Muscle of leg (tissue), 11 donors: ENCODE data around the gene NHSL2. TPM values are rescaled to one million over a fixed set of nuclear protein-coding genes. Genes with fewer than 3 reads are reported as not detected.

Source experiments
- DNase-seq: peaks from one replicate; pipeline ENCODE4 v3.0.0; 2013
- H3K27ac ChIP-seq: one replicate; pipeline ENCODE4 v1.5.1; 2013; ENCODE audit warnings: mild to moderate bottlenecking, low read length, control low read depth
- H3K27me3 ChIP-seq: one replicate; pipeline ENCODE4 v1.6.1; 2013; ENCODE audit warnings: low read length; ENCODE audit not compliant: control insufficient read depth, insufficient read depth
- H3K36me3 ChIP-seq: one replicate; pipeline ENCODE4 v1.6.1; 2013; ENCODE audit warnings: low read length; ENCODE audit not compliant: control insufficient read depth, insufficient read depth
- H3K4me1 ChIP-seq: one replicate; pipeline ENCODE4 v1.6.1; 2013; ENCODE audit warnings: low read length; ENCODE audit not compliant: control insufficient read depth, insufficient read depth
- H3K4me3 ChIP-seq: one replicate; pipeline ENCODE4 v1.5.1; 2013; ENCODE audit warnings: low read length, control low read depth
- H3K9me3 ChIP-seq: replicated peaks from 2 replicates; pipeline ENCODE4 v1.6.1; 2013; ENCODE audit warnings: low read depth, low read length; ENCODE audit not compliant: control insufficient read depth
- WGBS: methylation state at CpG from one replicate; pipeline ENCODE4 v1.1.5; 2013; ENCODE audit warnings: missing lambda C conversion rate; ENCODE audit not compliant: insufficient coverage; 5-methylcytosine and 5-hydroxymethylcytosine counted together
- polyA plus RNA-seq, 8 donors: library from polyadenylated mRNA; unstranded; fragments of 120-200 nt; gene quantifications; one replicate each; pipeline versions ENCODE4 v1.2.1 to v1.2.3, GENCODE V29; 2013; ENCODE audit warnings: inconsistent platforms in 1 of 8, low replicate concordance in 1 of 8; ENCODE audit not compliant: insufficient read length in 8 of 8, insufficient read depth in 1 of 8
- total RNA-seq: library from RNA; stranded (reverse); fragments of 120-200 nt; gene quantifications from one replicate; pipeline ENCODE4 v1.2.4, GENCODE V29; 2013

NHSL2 gene
- total and polyA plus RNA-seq, 9 donors: 6.6 to 11.1 (median 8.3) TPM

DNA sequence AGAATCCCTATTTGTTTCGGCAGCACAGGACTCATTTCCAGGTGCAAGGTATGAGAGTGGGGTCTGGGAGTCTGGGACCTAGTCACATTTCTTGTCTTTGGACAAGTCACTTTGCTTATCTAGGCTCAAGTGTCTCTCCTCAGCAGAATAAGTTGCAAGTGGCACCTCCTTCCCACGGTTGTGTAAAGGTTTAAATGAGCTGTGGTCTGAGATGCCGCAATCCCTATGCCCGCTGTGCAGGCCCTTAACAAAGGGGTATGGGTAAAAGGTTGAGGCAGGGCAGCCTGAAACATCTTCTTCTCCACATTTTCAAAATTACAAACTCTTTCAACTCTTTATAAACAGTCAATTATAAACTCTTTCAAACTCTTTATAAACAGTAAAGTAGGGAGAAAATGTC is 127.4 kb downstream of the NHSL2 start:
- WGBS: no CpG with 5 or more reads among the region's 4 CpGs

DNA sequence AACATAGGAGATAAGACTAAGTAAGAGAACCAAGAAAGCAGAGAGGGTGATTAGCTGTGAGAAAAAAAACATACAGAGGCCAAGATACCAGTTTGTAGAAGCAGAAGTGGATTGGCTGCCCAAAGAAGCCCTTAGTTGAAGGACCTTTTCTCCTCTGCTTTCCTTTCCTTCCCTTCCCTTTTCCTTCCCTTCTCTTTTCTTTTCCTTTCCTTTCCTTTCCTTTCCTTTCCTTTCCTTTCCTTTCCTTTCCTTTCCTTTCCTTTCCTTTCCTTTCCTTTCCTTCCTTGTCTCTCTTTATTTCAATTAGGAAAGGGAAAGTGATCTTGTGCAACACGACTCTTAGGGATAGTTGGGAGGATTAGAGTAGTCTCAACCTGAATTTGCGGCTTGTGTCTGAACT is 128.2 kb downstream of the NHSL2 start:
- Histone ChIP-seq H3K4me3 (no peak overlapping the region), H3K27ac (no peak overlapping the region), H3K36me3 (no peaks in the 10 kb centered on the region), H3K4me1 (peaks cover 25% of the 10 kb centered on the region), H3K27me3 (peaks cover 40% of the 10 kb centered on the region), H3K9me3 (peaks cover 7% of the 10 kb centered on the region)
- DNase-seq: no peak
- no CpG with 5 or more reads among the region's 2 CpGs for WGBS

More for the DNA sequence above, 127.4 kb downstream of the NHSL2 start:
- Histone ChIP-seq H3K4me3 (no peak overlapping the region), H3K27ac (no peak overlapping the region), H3K27me3 (peaks cover 36% of the 10 kb centered on the region), H3K4me1 (peaks cover 25% of the 10 kb centered on the region), H3K9me3 (peaks cover 7% of the 10 kb centered on the region), H3K36me3 (no peaks in the 10 kb centered on the region)
- no peak for DNase-seq

DNA sequence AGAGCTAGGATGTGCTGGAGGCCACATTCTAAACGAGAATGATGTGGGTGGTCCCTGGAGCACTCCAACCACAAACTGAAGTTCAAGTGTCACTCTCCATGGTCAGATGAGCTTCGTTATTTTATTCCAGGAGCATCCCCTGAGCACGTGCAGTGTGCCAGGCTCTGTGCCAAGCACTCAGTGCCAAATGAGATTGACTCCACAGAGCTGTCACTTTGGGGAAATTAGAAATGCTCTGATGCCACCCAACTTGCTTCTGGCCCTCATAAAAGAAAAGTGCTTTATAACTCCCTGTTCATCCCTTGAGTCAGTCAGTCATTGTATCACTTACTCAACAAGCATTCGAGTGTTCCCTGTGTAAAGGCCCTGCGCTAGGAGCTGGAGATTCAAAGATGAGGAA is 129.9 kb downstream of the NHSL2 start:
- Histone ChIP-seq H3K4me1 (peaks cover 25% of the 10 kb centered on the region), H3K9me3 (peaks cover 7% of the 10 kb centered on the region), H3K27me3 (peaks cover 51% of the 10 kb centered on the region), H3K27ac (peak overlapping the region; percentile 77), H3K36me3 (no peaks in the 10 kb centered on the region), H3K4me3 (no peak overlapping the region)
- no peak for DNase-seq
- WGBS: 27% methylated on average over 3 of the region's 5 CpGs

DNA sequence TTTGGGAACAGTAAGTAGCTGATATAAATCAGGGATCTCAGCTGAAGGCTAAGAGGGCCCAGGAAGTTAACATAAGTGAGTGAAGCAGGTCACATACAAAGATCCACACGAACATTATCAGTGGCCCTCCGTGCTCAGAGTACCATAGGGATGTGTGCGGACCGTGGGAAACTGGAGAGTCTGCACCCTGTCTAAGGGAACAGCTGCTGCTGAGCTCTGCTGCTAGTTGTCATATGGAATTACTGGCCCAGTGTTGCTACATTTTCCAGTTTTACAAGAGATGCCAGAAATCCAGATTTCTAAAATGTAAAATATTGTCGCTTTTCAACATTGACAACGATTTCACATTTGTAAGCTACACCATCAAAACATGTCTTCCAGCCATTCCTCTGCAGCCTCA is 130.5 kb downstream of the NHSL2 start:
- WGBS: 23% methylated on average over 2 of the region's 6 CpGs
- peaks cover 26% of the 10 kb centered on the region for H3K4me1 ChIP-seq
- H3K4me3 ChIP-seq: no peak overlapping the region
- peak overlapping the region; percentile 77 for H3K27ac ChIP-seq
- peaks cover 3% of the 10 kb centered on the region for H3K9me3 ChIP-seq
- peaks cover 52% of the 10 kb centered on the region for H3K27me3 ChIP-seq
- DNase-seq: peak; percentile 63
- H3K36me3 ChIP-seq: no peaks in the 10 kb centered on the region

DNA sequence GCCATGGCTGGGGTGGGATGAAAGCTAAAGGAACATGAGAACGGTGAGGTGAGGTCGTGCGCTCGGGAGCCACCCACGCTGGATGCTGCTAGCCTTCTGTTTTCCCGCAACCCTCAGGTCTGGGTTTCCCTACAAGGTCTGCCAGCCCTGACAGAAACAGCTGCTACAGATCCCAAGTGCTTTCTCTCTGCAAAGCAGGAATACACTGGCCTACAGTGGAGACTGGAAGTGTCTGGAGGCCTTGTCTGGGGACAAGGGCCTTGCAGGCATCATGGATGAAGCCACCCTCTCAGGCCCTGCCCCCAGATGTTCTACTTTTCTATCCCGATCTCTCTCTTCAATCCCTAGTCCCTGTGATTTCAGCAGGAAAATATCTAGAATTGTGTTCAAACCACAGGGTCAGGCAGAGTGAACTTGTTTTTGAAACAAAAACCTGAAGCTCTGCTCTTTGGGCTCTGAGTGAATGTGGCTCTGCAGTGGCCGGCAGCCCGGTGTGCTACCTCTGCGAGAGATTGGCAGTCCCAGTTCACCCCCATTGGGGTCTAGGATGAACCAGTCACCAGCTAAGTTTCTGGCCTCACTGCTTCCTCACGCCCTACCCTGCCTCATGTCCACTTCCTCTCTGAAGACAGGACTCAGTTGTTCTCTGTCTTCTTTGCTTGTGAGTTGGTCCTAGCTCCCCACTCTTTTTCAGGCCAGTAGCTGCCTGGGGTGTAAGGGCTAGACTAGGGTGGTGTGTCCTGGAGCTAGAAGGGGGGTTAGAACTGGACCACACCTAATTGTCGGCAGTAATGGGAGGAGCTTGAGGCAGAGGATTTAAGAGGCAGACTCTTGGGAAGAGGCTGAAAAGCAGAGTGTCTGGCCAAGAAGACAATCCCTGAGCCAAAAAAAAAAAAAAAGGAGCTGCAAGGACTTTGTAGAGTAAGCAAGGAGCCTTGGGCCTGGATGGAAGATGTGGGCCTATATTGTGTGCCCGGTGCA is 131.5 kb downstream of the NHSL2 start:
- peak; percentile 69 for DNase-seq

DNA sequence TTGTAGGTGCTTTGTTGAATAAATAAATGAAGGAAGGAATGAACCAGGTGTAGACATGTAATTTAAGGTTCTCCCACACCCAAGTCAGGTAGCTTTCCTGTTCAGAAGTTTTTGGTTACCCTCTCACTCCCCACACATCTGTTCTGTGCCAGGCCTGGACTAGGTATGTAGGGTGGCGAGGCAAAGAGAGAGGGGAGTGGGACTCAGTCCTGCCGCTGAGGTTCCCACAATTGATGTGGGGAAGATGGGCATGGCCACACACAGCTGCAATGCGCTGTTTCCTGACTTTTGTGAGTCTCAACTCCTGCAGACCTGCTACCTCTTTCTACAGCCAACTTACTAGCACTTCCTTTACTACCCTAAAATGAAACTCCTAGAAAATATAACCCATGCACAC is 132.2 kb downstream of the NHSL2 start:
- peaks cover 55% of the 10 kb centered on the region for H3K27me3 ChIP-seq
- no peak overlapping the region for H3K27ac ChIP-seq
- DNase-seq: no peak
- no peak overlapping the region for H3K4me3 ChIP-seq
- H3K4me1 ChIP-seq: peaks cover 27% of the 10 kb centered on the region
- no CpG with 5 or more reads among the region's 3 CpGs for WGBS
- H3K36me3 ChIP-seq: no peaks in the 10 kb centered on the region
- H3K9me3 ChIP-seq: no peaks in the 10 kb centered on the region

More for the DNA sequence above, 131.5 kb downstream of the NHSL2 start:
- Histone ChIP-seq H3K9me3 (no peaks in the 10 kb centered on the region), H3K36me3 (no peaks in the 10 kb centered on the region), H3K27ac (peak overlapping the region; percentile 77), H3K4me3 (no peak overlapping the region), H3K27me3 (peaks cover 58% of the 10 kb centered on the region), H3K4me1 (peaks cover 27% of the 10 kb centered on the region)
- 54% methylated on average over 11 of the region's 13 CpGs for WGBS

DNA sequence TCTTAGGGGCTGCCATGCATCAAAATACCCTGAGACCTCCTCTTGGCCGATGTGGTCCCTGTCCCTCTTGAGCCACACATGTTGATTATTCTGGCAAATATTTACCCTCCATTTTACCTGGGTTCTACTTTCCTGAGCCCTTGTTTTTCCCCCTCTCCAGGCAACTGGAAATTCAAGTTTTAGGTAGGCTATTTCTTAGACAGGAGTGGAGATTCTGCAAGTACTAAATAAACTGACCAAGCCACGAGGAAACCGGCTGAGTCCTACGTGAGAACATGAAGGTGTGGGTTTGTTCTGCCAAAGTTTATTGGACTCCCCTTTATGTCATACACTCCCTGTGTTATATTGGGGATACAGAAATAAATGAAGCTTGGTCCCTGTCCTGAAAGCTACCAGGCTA is 133.0 kb downstream of the NHSL2 start:
- no peaks in the 10 kb centered on the region for H3K9me3 ChIP-seq
- no peak for DNase-seq
- no peaks in the 10 kb centered on the region for H3K36me3 ChIP-seq
- H3K27ac ChIP-seq: no peak overlapping the region
- WGBS: no CpG with 5 or more reads among the region's 4 CpGs
- H3K27me3 ChIP-seq: peaks cover 55% of the 10 kb centered on the region
- H3K4me3 ChIP-seq: no peak overlapping the region
- peaks cover 27% of the 10 kb centered on the region for H3K4me1 ChIP-seq

DNA sequence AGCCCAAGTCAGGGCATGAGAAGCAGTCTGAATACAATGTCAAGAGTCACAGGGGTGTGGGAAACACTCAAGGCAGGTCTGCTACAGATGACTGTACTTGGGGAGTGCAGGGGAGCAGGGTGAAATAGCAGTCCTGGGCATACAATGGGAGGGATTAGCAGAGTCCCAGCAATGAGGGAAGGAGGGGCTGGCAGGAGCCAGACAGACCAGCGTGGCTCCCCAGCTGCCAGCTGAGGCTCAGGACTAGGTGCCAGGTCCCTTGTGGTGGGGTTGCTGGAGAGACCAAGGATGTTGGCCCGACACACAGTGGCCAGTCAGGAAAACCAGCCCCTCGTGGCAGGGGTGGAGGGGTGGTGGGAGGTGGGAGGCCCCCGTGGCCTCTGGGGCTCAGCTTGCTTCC is 134.5 kb downstream of the NHSL2 start:
- no peak overlapping the region for H3K27ac ChIP-seq
- no peak overlapping the region for H3K4me3 ChIP-seq
- no peaks in the 10 kb centered on the region for H3K9me3 ChIP-seq
- 75% methylated on average over 1 of the region's 4 CpGs for WGBS
- peaks cover 61% of the 10 kb centered on the region for H3K27me3 ChIP-seq
- DNase-seq: no peak
- no peaks in the 10 kb centered on the region for H3K36me3 ChIP-seq
- peaks cover 27% of the 10 kb centered on the region for H3K4me1 ChIP-seq

DNA sequence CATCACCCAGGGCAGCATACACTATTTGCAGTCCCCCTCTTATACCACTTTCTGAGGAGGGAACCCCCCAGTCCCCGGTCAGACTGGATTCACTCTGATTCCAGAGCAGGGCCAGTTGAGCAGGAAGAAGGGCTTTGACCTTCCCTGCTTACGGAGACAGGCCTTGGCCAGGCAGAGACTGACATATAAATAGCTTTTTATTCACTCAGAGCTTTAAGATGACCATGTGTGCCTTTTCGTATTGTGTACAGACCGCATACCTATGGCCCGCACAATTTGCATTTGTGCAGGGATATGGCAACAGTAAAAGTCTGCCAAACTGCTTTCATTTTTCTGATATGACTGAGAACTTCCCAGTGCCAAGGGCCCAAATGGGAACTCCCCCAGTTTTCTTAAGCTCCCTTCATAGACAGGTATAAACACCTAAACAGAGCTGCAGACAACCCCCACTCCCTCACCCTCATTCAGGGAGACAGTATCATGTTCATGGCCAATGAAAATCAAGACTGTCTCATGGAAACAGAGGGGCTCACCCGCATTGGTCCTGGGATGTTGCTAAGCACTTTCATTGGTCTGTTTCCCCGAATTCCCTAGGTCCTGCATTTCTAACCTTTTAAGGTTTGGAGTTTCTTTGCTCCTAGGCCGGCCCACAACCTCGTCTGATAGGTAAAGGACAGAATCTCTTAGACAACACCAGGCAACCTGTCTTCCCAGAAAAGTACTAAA is 135.1 kb downstream of the NHSL2 start:
- peaks cover 22% of the 10 kb centered on the region for H3K4me1 ChIP-seq
- H3K36me3 ChIP-seq: no peaks in the 10 kb centered on the region
- H3K27ac ChIP-seq: no peak overlapping the region
- H3K9me3 ChIP-seq: no peaks in the 10 kb centered on the region
- H3K27me3 ChIP-seq: peaks cover 57% of the 10 kb centered on the region
- DNase-seq: no peak
- no peak overlapping the region for H3K4me3 ChIP-seq
- 64% methylated on average over 5 of the region's 9 CpGs for WGBS

DNA sequence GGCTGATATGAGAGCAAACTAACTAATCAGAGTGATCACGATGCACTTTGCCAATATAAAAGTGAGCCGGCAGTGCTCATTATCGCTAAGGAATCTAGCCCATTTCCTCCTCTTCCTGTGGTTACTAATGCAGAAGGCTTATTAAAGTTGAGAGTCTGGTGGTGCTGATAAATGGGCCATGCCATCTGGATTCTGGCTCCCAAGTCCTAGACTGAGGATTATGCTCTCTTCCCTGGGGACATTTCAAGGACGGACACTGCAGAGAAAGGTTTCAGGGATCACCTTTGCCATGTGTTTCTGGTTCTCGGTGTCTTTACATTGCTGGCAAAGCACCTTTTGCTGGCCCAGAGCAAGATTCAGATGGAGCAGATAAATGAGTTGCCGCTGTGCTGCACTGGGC is 135.8 kb downstream of the NHSL2 start:
- WGBS: 47% methylated on average over 2 of the region's 6 CpGs
- Histone ChIP-seq H3K9me3 (no peaks in the 10 kb centered on the region), H3K36me3 (no peaks in the 10 kb centered on the region), H3K4me3 (no peak overlapping the region), H3K27ac (no peak overlapping the region), H3K4me1 (peaks cover 16% of the 10 kb centered on the region), H3K27me3 (peaks cover 54% of the 10 kb centered on the region)
- no peak for DNase-seq
